Neural cell (in vitro differentiated cells): ENCODE measurements around the gene NME3. TPM values are rescaled to one million over a fixed set of nuclear protein-coding genes. Genes with fewer than 3 reads are reported as not detected.

Experiments
- H2AFZ ChIP-seq: fragments of 200-600, 300-800 bp; sonication (generic), shearing (Covaris generic); 2 replicates; pipeline ENCODE4 v1.6.0; 2014; ENCODE audit warnings: low read depth, mild to moderate bottlenecking, antibody characterized with exemption, low read length, moderate library complexity
- H3F3A ChIP-seq: fragments of 200-600 bp; shearing (Covaris generic); 2 replicates; pipeline ENCODE4 v1.6.1; 2016; ENCODE audit warnings: mild to moderate bottlenecking, moderate library complexity, mixed read lengths, antibody characterized with exemption, low read length; ENCODE audit not compliant: insufficient read depth, poor library complexity, severe bottlenecking
- H3K27ac ChIP-seq: fragments of 200-600, 300-800 bp; sonication (generic), shearing (Covaris generic); 2 replicates; pipeline ENCODE4 v1.5.1; 2014; ENCODE audit warnings: mild to moderate bottlenecking, low read length, moderate library complexity
- H3K27me3 ChIP-seq: fragments of 300-800, 200-600 bp; sonication (generic), shearing (Covaris generic); 2 replicates; pipeline ENCODE4 v1.6.0; 2014; ENCODE audit warnings: mild to moderate bottlenecking, low read depth, low read length, moderate library complexity; ENCODE audit not compliant: insufficient read depth
- H3K36me3 ChIP-seq: fragments of 300-800, 200-600 bp; sonication (generic), shearing (Covaris generic); 2 replicates; pipeline ENCODE4 v1.5.1; 2014; ENCODE audit warnings: mild to moderate bottlenecking, antibody characterized with exemption, low read length, moderate library complexity; ENCODE audit not compliant: insufficient read depth
- H3K4me2 ChIP-seq: fragments of 300-800, 200-600 bp; sonication (generic), shearing (Covaris generic); 2 replicates; pipeline ENCODE4 v1.6.0; 2014; ENCODE audit warnings: mild to moderate bottlenecking, low read length
- H3K4me3 ChIP-seq: fragments of 300-800, 200-600 bp; sonication (generic), shearing (Covaris generic); 2 replicates; pipeline ENCODE4 v1.5.1; 2014; ENCODE audit warnings: mild to moderate bottlenecking, low read length, moderate library complexity
- H3K79me2 ChIP-seq: fragments of 200-600 bp; shearing (Covaris generic); replicated peaks from 2 replicates; pipeline ENCODE4 v1.6.0; 2014; ENCODE audit warnings: mild to moderate bottlenecking, low read length, moderate library complexity; ENCODE audit not compliant: insufficient read depth
- H3K9ac ChIP-seq: fragments of 300-800, 200-600 bp; sonication (generic), shearing (Covaris generic); 2 replicates; pipeline ENCODE4 v1.6.1; 2016; ENCODE audit warnings: mild to moderate bottlenecking, low read length, mixed read lengths
- H3K9me2 ChIP-seq: fragments of 200-600 bp; shearing (Covaris generic); 2 replicates; pipeline ENCODE4 v1.6.1; 2016; ENCODE audit warnings: mild to moderate bottlenecking, low read length, mixed read lengths; ENCODE audit not compliant: insufficient read depth
- H3K9me3 ChIP-seq: fragments of 200-600, 300-800 bp; sonication (generic), shearing (Covaris generic); 2 replicates; pipeline ENCODE4 v1.6.1; 2016; ENCODE audit warnings: mild to moderate bottlenecking, mixed run types, low read length, moderate library complexity, mixed read lengths
- H4K20me1 ChIP-seq: fragments of 200-600 bp; shearing (Covaris generic); 2 replicates; pipeline ENCODE4 v1.6.1; 2016; ENCODE audit warnings: mild to moderate bottlenecking, mixed run types; ENCODE audit not compliant: insufficient read depth
- EP300 ChIP-seq: fragments of 450-650 bp; conservative IDR thresholded peaks from 2 replicates; pipeline ENCODE4 v1.6.1; 2014; ENCODE audit warnings: antibody characterized with exemption, mild to moderate bottlenecking, moderate library complexity; ENCODE audit not compliant: poor library complexity, severe bottlenecking
- EZH2 ChIP-seq: fragments of 200-600, 300-800 bp; shearing (Covaris generic), sonication (generic); IDR thresholded peaks from 2 replicates; pipeline ENCODE4 v1.6.1; 2014; ENCODE audit warnings: antibody characterized with exemption, low read length, borderline replicate concordance, mild to moderate bottlenecking; ENCODE audit not compliant: insufficient read depth, poor library complexity, severe bottlenecking
- MXI1 ChIP-seq: fragments of 450-650 bp; conservative IDR thresholded peaks from 2 replicates; pipeline ENCODE4 v1.6.1; 2014; ENCODE audit warnings: antibody characterized with exemption, mild to moderate bottlenecking; ENCODE audit not compliant: poor library complexity, severe bottlenecking
- POLR2AphosphoS5 ChIP-seq: IDR thresholded peaks from 2 replicates; pipeline ENCODE4 v1.6.1; 2012
- RAD21 ChIP-seq: fragments of 450-650 bp; conservative IDR thresholded peaks from 2 replicates; pipeline ENCODE4 v1.6.1; 2014; ENCODE audit warnings: antibody characterized with exemption, mild to moderate bottlenecking, moderate library complexity
- SMC3 ChIP-seq: fragments of 450-650 bp; conservative IDR thresholded peaks from 2 replicates; pipeline ENCODE4 v1.6.1; 2014; ENCODE audit warnings: antibody characterized with exemption, mild to moderate bottlenecking, moderate library complexity; ENCODE audit not compliant: poor library complexity
- TAF1 ChIP-seq: IDR thresholded peaks from 2 replicates; pipeline ENCODE4 v1.6.1; 2012; ENCODE audit warnings: low read depth
- polyA plus RNA-seq: library from polyadenylated mRNA; depleted of rRNA; stranded (reverse); fragments of >200 nt; gene quantifications from 2 replicates; pipeline ENCODE4 v1.2.3, GENCODE V29; 2014
- TF ChIP-seq, protein P1 (sequence below): IDR thresholded peaks from 2 replicates; pipeline ENCODE4 v1.6.1; 2012; ENCODE audit warnings: borderline replicate concordance
- TF ChIP-seq, protein P2 (sequence below): fragments of 450-650 bp; IDR thresholded peaks from 2 replicates; pipeline ENCODE4 v1.5.1; 2014; ENCODE audit warnings: antibody characterized with exemption, mild to moderate bottlenecking, moderate library complexity; ENCODE audit not compliant: poor library complexity, severe bottlenecking

Gene NME3
- polyA plus RNA-seq, 1 donor from 2014 or later, result 102 TPM

DNA sequence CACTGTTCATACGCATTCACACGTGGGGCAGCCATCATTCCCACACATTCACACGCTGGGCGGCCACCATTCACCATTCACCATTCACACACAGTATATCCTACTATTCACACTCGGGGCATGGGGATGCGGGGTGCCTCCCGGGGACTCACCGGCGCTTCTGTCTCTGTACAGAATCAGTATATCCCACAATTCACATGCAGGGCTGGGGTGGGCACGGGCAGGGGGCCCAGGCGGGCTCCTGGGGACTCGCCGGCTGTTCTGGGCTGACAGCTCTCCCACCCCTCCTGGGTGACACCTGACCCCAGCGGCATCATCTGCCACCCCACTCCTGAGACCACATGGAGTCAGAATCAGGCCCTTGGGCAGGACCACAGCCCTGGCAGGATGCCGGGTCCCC is 9.6 kb downstream of the NME3 start:
- TF ChIP-seq EP300, result no peak
- no peak for TF ChIP-seq MXI1
- no peak for TF ChIP-seq POLR2AphosphoS5
- no peak overlapping the region for H3K4me2 ChIP-seq
- no peak overlapping the region for H2AFZ ChIP-seq
- H3K9me3 ChIP-seq, result no peaks in the 10 kb centered on the region
- H3K79me2 ChIP-seq, result no peaks in the 10 kb centered on the region
- H3F3A ChIP-seq, result no peaks in the 10 kb centered on the region
- H4K20me1 ChIP-seq, result no peaks in the 10 kb centered on the region
- no peaks in the 10 kb centered on the region for H3K9me2 ChIP-seq
- no peak overlapping the region for H3K9ac ChIP-seq
- H3K36me3 ChIP-seq, result no peaks in the 10 kb centered on the region
- no peak overlapping the region for H3K4me3 ChIP-seq
- no peaks in the 10 kb centered on the region for H3K27me3 ChIP-seq
- no peak overlapping the region for H3K27ac ChIP-seq

DNA sequence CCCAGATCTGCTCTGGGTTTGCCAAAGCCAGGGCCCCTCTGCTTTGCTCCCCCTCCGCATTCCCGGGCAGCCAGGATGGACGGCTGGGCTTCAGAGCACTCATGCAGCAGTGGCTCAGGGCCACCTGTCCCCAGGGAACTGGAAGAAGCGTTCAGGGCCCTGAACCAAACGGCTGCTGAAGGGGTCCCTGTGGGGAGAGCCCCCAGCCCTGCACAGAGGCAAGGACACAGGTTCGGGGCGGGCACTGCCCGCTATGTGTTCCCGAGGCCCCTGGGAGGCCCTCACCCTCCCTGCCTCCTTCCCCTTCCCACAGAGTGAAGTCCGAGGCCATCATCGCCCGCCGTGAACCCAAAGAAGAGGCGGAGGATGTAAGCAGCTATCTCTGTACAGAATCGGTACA is 10.4 kb downstream of the NME3 start:
- no peaks in the 10 kb centered on the region for H3K36me3 ChIP-seq
- no peak overlapping the region for H3K9ac ChIP-seq
- no peaks in the 10 kb centered on the region for H3K9me3 ChIP-seq
- H4K20me1 ChIP-seq, result no peaks in the 10 kb centered on the region
- no peaks in the 10 kb centered on the region for H3K9me2 ChIP-seq
- H3K4me2 ChIP-seq, result no peak overlapping the region
- no peaks in the 10 kb centered on the region for H3K79me2 ChIP-seq
- no peak overlapping the region for H3K27ac ChIP-seq
- H3K4me3 ChIP-seq, result no peak overlapping the region
- H2AFZ ChIP-seq, result no peak overlapping the region
- H3F3A ChIP-seq, result no peaks in the 10 kb centered on the region
- H3K27me3 ChIP-seq, result no peaks in the 10 kb centered on the region
- no peak for TF ChIP-seq MXI1
- TF ChIP-seq TAF1, result no peak
- TF ChIP-seq EP300, result no peak
- TF ChIP-seq, protein P1, sequence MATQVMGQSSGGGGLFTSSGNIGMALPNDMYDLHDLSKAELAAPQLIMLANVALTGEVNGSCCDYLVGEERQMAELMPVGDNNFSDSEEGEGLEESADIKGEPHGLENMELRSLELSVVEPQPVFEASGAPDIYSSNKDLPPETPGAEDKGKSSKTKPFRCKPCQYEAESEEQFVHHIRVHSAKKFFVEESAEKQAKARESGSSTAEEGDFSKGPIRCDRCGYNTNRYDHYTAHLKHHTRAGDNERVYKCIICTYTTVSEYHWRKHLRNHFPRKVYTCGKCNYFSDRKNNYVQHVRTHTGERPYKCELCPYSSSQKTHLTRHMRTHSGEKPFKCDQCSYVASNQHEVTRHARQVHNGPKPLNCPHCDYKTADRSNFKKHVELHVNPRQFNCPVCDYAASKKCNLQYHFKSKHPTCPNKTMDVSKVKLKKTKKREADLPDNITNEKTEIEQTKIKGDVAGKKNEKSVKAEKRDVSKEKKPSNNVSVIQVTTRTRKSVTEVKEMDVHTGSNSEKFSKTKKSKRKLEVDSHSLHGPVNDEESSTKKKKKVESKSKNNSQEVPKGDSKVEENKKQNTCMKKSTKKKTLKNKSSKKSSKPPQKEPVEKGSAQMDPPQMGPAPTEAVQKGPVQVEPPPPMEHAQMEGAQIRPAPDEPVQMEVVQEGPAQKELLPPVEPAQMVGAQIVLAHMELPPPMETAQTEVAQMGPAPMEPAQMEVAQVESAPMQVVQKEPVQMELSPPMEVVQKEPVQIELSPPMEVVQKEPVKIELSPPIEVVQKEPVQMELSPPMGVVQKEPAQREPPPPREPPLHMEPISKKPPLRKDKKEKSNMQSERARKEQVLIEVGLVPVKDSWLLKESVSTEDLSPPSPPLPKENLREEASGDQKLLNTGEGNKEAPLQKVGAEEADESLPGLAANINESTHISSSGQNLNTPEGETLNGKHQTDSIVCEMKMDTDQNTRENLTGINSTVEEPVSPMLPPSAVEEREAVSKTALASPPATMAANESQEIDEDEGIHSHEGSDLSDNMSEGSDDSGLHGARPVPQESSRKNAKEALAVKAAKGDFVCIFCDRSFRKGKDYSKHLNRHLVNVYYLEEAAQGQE, result no peak
- TF ChIP-seq EZH2, result no peak
- TF ChIP-seq SMC3, result no peak
- TF ChIP-seq POLR2AphosphoS5, result no peak
- TF ChIP-seq, protein P2, sequence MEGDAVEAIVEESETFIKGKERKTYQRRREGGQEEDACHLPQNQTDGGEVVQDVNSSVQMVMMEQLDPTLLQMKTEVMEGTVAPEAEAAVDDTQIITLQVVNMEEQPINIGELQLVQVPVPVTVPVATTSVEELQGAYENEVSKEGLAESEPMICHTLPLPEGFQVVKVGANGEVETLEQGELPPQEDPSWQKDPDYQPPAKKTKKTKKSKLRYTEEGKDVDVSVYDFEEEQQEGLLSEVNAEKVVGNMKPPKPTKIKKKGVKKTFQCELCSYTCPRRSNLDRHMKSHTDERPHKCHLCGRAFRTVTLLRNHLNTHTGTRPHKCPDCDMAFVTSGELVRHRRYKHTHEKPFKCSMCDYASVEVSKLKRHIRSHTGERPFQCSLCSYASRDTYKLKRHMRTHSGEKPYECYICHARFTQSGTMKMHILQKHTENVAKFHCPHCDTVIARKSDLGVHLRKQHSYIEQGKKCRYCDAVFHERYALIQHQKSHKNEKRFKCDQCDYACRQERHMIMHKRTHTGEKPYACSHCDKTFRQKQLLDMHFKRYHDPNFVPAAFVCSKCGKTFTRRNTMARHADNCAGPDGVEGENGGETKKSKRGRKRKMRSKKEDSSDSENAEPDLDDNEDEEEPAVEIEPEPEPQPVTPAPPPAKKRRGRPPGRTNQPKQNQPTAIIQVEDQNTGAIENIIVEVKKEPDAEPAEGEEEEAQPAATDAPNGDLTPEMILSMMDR, result no peak
- TF ChIP-seq RAD21, result no peak

DNA sequence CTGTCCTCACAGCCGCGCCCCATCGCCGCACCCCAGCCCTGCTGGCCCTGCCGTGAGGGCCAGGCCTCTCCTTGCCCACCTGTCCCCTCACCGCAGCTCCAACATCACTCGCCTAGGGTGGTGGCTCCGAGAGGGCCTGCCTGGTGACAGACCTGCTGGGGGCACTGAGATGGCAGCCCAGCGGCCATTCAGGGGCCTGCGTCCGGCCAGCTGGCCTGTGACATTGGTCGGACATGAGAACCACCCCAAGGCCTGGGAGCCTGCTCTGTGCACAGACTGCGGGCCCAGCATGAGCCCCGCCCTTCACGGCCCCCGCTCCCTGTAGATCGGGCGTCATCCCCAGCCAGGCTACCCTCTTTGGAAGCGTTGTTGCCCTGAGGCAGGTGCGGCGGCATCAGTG is 11.8 kb downstream of the NME3 start:
- H3K27me3 ChIP-seq, result no peaks in the 10 kb centered on the region
- H3K36me3 ChIP-seq, result no peaks in the 10 kb centered on the region
- H3K79me2 ChIP-seq, result no peaks in the 10 kb centered on the region
- no peak overlapping the region for H3K4me2 ChIP-seq
- no peaks in the 10 kb centered on the region for H4K20me1 ChIP-seq
- H3K4me3 ChIP-seq, result no peak overlapping the region
- no peak overlapping the region for H3K27ac ChIP-seq
- TF ChIP-seq TAF1 (no peak), EP300 (no peak), MXI1 (no peak), EZH2 (no peak), RAD21 (no peak), POLR2AphosphoS5 (no peak), SMC3 (no peak)
- TF ChIP-seq, protein P1, result no peak
- TF ChIP-seq, protein P2, result no peak
- no peaks in the 10 kb centered on the region for H3K9me3 ChIP-seq
- H2AFZ ChIP-seq, result no peak overlapping the region
- H3F3A ChIP-seq, result no peaks in the 10 kb centered on the region
- no peak overlapping the region for H3K9ac ChIP-seq
- H3K9me2 ChIP-seq, result no peaks in the 10 kb centered on the region
